Stomach (tissue), 9 donors: Measurements from ENCODE around the gene PNPLA2. TPM values are rescaled to one million over a fixed set of nuclear protein-coding genes. Genes with fewer than 3 reads are reported as not detected.

Experiments used
- DNase-seq, 2 donors: peaks; one replicate each; pipeline versions ENCODE4 v3.0.0 to v3.0.0-alpha.2; 2013 to 2019
- H3K27ac ChIP-seq, 5 donors: fragments of 200-600 bp in 4 of 5; sonication (generic) in 4 of 5; one replicate each; pipeline ENCODE4 v1.5.1; 2013 to 2019; ENCODE audit warnings: mild to moderate bottlenecking in 1 of 5, moderate library complexity in 1 of 5
- H3K27me3 ChIP-seq, 3 donors: fragments of 200-600 bp; sonication (generic); one replicate each; pipeline ENCODE4 v1.5.1; 2017 to 2019; ENCODE audit warnings: mixed run types in 1 of 3
- H3K36me3 ChIP-seq, 4 donors: fragments of 200-600 bp; sonication (generic); 1 replicate in 3 of 4; 2 replicates in 1 of 4; pipeline ENCODE4 v1.5.1; 2016 to 2019
- H3K4me1 ChIP-seq, 4 donors: fragments of 200-600 bp; sonication (generic); one replicate each; pipeline ENCODE4 v1.5.1; 2016 to 2019
- H3K4me3 ChIP-seq, 4 donors: fragments of 200-600 bp; sonication (generic) in 3 of 4; one replicate each; pipeline ENCODE4 v1.5.1; 2016 to 2019; ENCODE audit warnings: mild to moderate bottlenecking in 1 of 4
- H3K9me3 ChIP-seq, 4 donors: fragments of 200-600 bp; sonication (generic); one replicate each; pipeline ENCODE4 v1.5.1; 2016 to 2019
- CTCF ChIP-seq, 7 experiments: fragments of 450-650 bp in 4 of 7; fragments of 200-600 bp in 3 of 7; sonication (generic) in 3 of 7; IDR thresholded peaks; one replicate each; pipeline ENCODE4 v1.5.1; 2016 to 2019; ENCODE audit warnings: antibody characterized with exemption in 7 of 7, control low read depth in 2 of 7, mild to moderate bottlenecking in 1 of 7
- EP300 ChIP-seq: sonication (generic); formaldehyde crosslinking; IDR thresholded peaks from one replicate; pipeline ENCODE4 v1.6.1; 2017; ENCODE audit warnings: antibody characterized with exemption
- POLR2A ChIP-seq, 4 donors: fragments of 450-650 bp; IDR thresholded peaks; one replicate each; pipeline ENCODE4 v1.6.1; 2016; ENCODE audit warnings: antibody characterized with exemption in 4 of 4, control low read depth in 2 of 4, mild to moderate bottlenecking in 1 of 4, moderate library complexity in 1 of 4
- POLR2AphosphoS5 ChIP-seq, 3 donors: sonication (generic); formaldehyde crosslinking; IDR thresholded peaks; one replicate each; pipeline ENCODE4 v1.6.1; 2016; ENCODE audit warnings: antibody characterized with exemption in 3 of 3
- WGBS, 5 donors: extraction: QIAGEN DNeasy Blood & Tissue Kit in 3 of 5; methylation state at CpG; one replicate each; pipeline versions ENCODE4 v1.1.5 to v1.1.7; 2013 to 2018; 5-methylcytosine and 5-hydroxymethylcytosine counted together
- intact Hi-C: fragments of 100-400 bp; cut with DNase I; formaldehyde crosslinking; loops from one replicate; pipeline ENCODE4 v1.15.1; 2023; ENCODE audit warnings: low total_unique reads
- polyA plus RNA-seq, 3 donors: library from polyadenylated mRNA; stranded (reverse); fragments of 200-250 nt; gene quantifications; one replicate each; pipeline ENCODE4 v1.2.3, GENCODE V29; 2013
- total RNA-seq, 5 donors: library from RNA; depleted of rRNA; stranded (reverse); fragments of >200 nt; gene quantifications; one replicate each; pipeline versions ENCODE4 v1.1.0 to v1.2.3, GENCODE V29; 2014 to 2016
- donor health status: healthy with polysubstance abuse.
- donor health status: Bipolar disorder and iron deficiency.
- donor health status: healthy.

PNPLA2 gene
- total and polyA plus RNA-seq, 8 donors, result 33.4 to 385 (median 82.9) TPM

GRCh38 chr11:801097-801780 is 17.5 kb upstream of the PNPLA2 start:
- DNase-seq, result no peak
- Histone ChIP-seq H3K9me3 (no peaks in the 10 kb centered on the region), H3K4me1 (peaks cover 33 to 52% (median 48%) of the 10 kb centered on the region in 4 donors), H3K27me3 (no peaks in the 10 kb centered on the region), H3K27ac (no peak overlapping the region), H3K36me3 (peaks cover 11 to 44% (median 39%) of the 10 kb centered on the region in 4 donors), H3K4me3 (no peak overlapping the region)
- WGBS, 5 donors, result 86 to 90% (median 88%) methylated on average over 8 to 20 of the region's 20 CpGs
- TF ChIP-seq CTCF (IDR thresholded peaks at IDR 0.05) (no peak), EP300 (no peak), POLR2A (IDR thresholded peaks at IDR 0.05) (no peak), POLR2AphosphoS5 (IDR thresholded peaks at IDR 0.05) (no peak)
- intact Hi-C loops, result no loop called here

GRCh38 chr11:802018-802617 is 16.6 kb upstream of the PNPLA2 start:
- Histone ChIP-seq H3K4me1 (peaks cover 25 to 45% (median 39%) of the 10 kb centered on the region in 4 donors), H3K27me3 (no peaks in the 10 kb centered on the region), H3K9me3 (no peaks in the 10 kb centered on the region), H3K4me3 (no peak overlapping the region), H3K36me3 (peaks cover 11 to 44% (median 39%) of the 10 kb centered on the region in 4 donors), H3K27ac (no peak overlapping the region)
- DNase-seq, result no peak
- WGBS, 5 donors, result 95 to 99% (median 97%) methylated on average over 16 to 21 of the region's 21 CpGs
- intact Hi-C loops, result no loop called here
- TF ChIP-seq EP300, result no peak
- no peak for TF ChIP-seq POLR2A (IDR thresholded peaks at IDR 0.05)
- TF ChIP-seq POLR2AphosphoS5 (IDR thresholded peaks at IDR 0.05), result no peak
- no peak for TF ChIP-seq CTCF (IDR thresholded peaks at IDR 0.05)

- WGBS, 5 donors, result 84 to 95% (median 88%) methylated on average over 15 to 28 of the region's 28 CpGs
- no peak for TF ChIP-seq POLR2A (IDR thresholded peaks at IDR 0.05)
- no peak for TF ChIP-seq CTCF (IDR thresholded peaks at IDR 0.05)
- no peak for TF ChIP-seq POLR2AphosphoS5 (IDR thresholded peaks at IDR 0.05)
- TF ChIP-seq EP300, result no peak
- H3K27ac ChIP-seq, result no peak overlapping the region
- H3K4me1 ChIP-seq, result peaks cover 23 to 44% (median 34%) of the 10 kb centered on the region in 4 donors
- H3K36me3 ChIP-seq, result peaks cover 11 to 44% (median 39%) of the 10 kb centered on the region in 4 donors
- intact Hi-C loops, result no loop called here
- no peak for DNase-seq
- H3K27me3 ChIP-seq, result no peaks in the 10 kb centered on the region
- no peak overlapping the region for H3K4me3 ChIP-seq
- no peaks in the 10 kb centered on the region for H3K9me3 ChIP-seq
Observed at GRCh38 chr11:802693-803466, 15.8 kb upstream of the PNPLA2 start.

DNA sequence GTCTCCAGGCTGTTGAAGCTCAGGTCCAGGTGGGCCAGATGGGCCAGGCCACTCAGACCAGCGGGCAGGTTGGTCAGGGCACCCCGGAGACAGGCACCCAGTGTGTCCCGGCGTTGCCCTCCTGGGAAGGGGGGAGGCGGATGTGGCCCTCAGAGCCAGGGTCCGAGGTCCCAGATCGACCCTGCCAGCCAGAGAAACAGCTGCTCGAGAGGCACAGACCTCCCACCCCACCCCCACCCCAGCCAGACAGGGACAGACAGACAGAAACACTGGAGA is 15.3 kb upstream of the PNPLA2 start:
- no peak for DNase-seq
- no peak overlapping the region for H3K27ac ChIP-seq
- no peaks in the 10 kb centered on the region for H3K9me3 ChIP-seq
- peaks cover 24 to 46% (median 36%) of the 10 kb centered on the region in 4 donors for H3K4me1 ChIP-seq
- intact Hi-C loops, result no loop called here
- H3K36me3 ChIP-seq, result peaks cover 11 to 44% (median 39%) of the 10 kb centered on the region in 4 donors
- H3K4me3 ChIP-seq, result no peak overlapping the region
- no peaks in the 10 kb centered on the region for H3K27me3 ChIP-seq
- TF ChIP-seq POLR2AphosphoS5 (IDR thresholded peaks at IDR 0.05), result no peak
- TF ChIP-seq CTCF (IDR thresholded peaks at IDR 0.05), result no peak
- TF ChIP-seq POLR2A (IDR thresholded peaks at IDR 0.05), result no peak
- TF ChIP-seq EP300, result no peak
- 78 to 98% (median 91%) methylated on average over 5 to 8 of the region's 8 CpGs for WGBS, 5 donors
